HL-60/S4 (cell line): ENCODE measurements around the gene NYAP1.
"Not testable (repeated sequence)": the region's sequence is repeated elsewhere in the genome, so short reads cannot be mapped to it uniquely, and the experiment has no call there.

Experiments used
- in situ Hi-C: fragments of 300-500 bp; cut with MboI; formaldehyde crosslinking; loops from 2 replicates; pipeline ENCODE4 v1.14.3; 2022; ENCODE audit warnings: low sequenced_read_pairs

The NYAP1 gene

GRCh38 chr7:100506356-100506923 lies 22.7 kb downstream of the NYAP1 start:
- in situ Hi-C loops, result no loop called here

DNA sequence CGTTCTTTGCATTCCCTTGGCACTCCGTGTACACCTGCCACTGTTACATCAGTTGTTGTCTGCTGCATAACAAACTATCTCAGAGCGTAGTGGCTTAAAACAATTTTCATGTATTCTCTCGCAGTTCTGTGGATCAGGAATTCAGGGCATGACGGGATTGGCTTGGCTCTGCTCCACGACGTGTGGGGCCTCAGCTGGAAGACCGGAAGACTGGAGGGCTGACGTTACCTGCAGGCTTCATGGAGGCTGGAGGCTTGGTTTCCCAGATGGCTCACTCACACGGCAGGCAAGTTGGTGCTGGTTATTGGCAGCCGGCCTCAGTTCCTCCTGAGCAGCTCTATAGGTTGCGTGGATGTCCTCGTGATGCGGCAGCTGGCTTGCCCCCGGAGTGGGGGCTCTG lies 25.5 kb downstream of the NYAP1 start:
- in situ Hi-C loops, result no loop called here

DNA sequence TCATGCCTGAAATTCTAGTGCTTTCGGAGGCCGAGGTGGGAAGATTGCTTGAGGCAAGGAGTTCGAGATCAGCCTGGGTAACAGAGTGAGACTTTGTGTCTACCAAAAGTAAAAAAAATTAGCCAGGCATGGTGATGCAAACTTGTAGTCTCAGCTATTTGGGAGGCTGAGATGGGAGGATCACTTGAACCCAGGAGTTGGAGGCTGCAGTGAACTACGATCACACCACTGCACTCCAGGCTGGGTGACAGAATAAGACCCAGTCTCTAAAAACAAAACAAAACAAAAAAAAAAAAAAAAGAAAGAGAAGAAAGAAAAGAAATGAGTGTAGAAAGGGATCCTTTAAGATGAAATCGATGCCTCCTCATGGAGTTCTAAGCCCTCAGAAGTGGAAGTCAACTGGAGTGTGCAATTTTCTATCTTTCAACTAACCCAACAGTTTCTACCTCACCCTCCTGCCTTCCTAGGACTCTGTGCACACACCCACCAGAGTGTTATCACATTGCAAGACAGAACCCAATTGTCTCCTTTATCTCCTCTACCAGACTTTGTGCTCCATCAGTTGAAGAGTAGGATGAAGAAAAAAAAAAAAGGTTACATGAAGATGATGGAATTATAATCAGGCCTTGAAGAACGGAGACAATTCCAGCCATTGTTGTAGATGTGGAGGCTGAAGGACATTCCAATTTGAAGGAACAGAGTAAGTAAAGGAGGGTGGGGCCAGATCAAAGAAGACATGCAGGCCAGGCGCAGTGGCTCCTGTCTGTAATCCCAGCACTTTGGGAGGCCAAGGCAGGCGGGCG lies 26.9 kb downstream of the NYAP1 start:
- in situ Hi-C loops, result no loop called here

GRCh38 chr7:100513212-100513810 lies 29.6 kb downstream of the NYAP1 start:
- in situ Hi-C loops, result no loop called here

- in situ Hi-C loops, result no loop called here
These were observed 31.4 kb downstream of the NYAP1 start for GRCh38 chr7:100515072-100515532.

- in situ Hi-C loops, result no loop called here
These were observed 32.5 kb downstream of the NYAP1 start for GRCh38 chr7:100516135-100516812.

DNA sequence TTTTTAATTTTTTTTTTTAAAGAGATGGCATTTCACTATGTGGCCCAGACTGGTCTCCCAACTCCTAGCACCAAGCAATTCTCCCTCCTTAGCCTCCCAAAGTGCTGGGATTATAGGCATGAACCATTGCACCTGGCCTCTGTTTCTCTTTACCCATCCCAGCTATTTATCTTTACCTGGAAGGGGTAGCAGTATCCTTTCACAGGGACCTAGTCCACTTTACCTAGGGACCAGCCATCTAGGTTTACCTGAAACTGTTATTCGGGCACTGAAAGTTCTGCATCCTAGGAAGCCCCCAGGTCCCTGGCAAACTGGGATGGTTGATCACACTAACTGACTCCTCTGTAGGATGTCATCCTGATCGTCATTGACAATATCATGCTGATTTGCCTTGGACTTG lies 33.6 kb downstream of the NYAP1 start:
- in situ Hi-C loops, result no loop called here

DNA sequence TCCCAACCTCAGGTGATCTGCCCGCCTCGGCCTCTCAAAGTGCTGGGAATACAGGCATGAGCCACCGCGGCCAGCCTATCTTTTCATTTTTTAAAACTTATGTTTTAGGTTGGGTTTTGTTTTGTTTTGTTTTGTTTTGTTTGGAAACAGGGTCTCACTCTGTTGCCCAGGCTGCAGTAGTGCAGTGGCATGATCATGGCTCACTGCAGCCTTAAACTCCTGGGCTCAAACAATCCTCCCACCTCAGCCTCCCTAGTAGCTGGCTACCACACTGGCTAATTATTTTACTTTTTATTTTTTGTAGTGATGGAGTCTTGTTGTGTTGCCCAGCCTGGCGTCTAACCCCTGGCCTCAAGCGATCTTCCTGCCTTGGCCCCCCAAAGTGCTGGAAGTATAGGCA lies 35.9 kb downstream of the NYAP1 start:
- in situ Hi-C loops, result no loop called here

DNA sequence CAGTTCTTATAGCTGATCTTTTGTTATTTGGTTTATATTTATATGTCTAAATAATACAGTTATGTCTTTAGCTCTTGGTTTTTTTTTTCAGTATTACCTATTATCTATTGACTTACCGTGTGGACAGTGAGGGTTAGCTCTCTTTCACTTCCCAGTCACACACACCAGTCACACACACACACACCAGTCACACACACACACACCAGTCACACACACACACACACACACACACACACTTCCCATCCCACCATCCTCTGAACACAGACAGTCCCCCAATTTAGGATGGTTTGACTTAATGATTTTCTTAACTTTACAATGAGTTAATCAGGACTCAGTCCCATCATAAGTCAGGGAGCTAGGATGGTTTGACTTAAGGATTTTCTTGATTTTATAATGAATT lies 36.4 kb downstream of the NYAP1 start:
- in situ Hi-C loops, result no loop called here

- in situ Hi-C loops, result no loop called here
These were observed 37.3 kb downstream of the NYAP1 start for GRCh38 chr7:100521076-100521475.

DNA sequence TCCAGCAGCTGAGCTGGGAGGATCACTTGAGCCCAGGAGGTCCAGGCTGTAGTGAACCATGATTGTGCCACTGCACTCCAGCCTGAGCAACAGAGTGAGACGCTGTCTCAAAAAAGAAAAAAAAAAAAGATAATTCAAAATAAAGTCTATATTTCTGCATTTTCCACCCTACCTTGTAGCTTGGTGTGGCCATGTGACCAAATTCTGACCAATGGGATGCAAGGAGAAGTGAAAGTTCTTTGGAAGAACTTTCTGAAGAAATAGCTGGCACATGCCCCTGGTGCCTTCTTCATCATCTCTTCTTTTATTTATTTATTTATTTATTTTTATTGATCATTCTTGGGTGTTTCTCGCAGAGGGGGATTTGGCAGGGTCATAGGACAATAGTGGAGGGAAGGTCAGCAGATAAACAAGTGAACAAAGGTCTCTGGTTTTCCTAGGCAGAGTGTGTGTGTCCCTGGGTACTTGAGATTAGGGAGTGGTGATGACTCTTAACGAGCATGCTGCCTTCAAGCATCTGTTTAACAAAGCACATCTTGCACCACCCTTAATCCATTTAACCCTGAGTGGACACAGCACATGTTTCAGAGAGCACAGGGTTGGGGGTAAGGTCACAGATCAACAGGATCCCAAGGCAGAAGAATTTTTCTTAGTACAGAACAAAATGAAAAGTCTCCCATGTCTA lies 38.3 kb downstream of the NYAP1 start:
- in situ Hi-C loops, result not testable (repeated sequence)

DNA sequence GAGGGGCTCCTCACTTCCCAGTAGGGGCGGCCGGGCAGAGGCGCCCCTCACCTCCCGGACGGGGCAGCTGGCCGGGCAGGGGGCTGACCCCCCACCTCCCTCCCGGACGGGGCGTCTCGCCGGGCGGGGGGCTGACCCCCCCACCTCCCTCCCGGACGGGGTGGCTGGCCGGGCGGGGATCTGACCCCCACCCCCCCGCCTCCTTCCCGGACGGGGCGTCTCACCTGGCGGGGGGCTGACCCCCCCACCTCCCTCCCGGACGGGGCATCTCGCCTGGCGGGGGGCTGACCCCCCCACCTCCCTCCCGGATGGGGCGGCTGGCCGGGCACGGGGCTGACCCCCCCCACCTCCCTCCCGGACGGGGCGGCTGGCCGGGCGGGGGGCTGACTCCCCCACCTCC lies 39.5 kb downstream of the NYAP1 start:
- in situ Hi-C loops, result not testable (repeated sequence)

- in situ Hi-C loops, result not testable (repeated sequence)
These were observed 44.6 kb downstream of the NYAP1 start for GRCh38 chr7:100528108-100528866.

DNA sequence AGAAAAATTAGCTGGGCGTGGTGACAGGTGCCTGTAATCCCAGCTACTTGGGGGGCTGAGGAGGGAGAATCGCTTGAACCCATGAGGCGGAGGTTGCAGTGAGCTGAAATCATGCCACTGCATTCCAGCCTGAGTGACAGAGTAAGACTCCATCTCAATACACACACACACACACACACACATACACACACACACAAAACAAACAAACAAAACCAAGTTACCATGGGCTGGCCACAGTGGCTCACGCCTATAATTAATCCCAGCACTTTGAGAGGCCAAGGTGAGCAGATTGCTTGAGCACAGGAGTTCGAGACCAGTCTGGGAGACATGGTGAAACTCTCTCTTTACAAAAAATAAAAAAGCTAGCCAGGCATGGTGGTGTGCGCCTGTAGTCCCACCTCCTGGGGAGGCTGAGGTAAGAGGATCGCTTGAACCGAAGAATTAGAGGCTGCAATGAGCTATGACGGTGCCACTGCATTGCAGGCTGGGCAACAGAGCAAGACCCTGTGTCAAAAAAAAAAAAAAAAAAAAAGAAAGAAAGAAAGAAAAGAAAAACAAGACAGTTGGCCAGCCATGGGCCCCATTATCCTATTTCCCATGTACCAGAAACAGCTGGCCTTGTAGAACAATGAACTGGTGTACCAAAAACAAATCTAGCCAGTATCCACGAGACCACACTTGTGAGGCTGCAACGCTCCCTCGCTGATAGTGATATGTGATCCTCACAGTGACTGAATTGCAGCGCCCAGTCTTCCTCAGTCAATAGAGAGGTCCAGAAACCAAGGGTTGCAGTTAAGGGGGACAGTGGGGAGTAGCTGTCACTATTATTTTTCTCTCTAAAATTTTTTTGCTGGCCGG lies 48.7 kb downstream of the NYAP1 start:
- in situ Hi-C loops, result no loop called here

GRCh38 chr7:100535982-100536381 lies 52.3 kb downstream of the NYAP1 start:
- in situ Hi-C loops, result not testable (repeated sequence)

- in situ Hi-C loops, result not testable (repeated sequence)
These were observed 53.0 kb downstream of the NYAP1 start for GRCh38 chr7:100536695-100537094.

DNA sequence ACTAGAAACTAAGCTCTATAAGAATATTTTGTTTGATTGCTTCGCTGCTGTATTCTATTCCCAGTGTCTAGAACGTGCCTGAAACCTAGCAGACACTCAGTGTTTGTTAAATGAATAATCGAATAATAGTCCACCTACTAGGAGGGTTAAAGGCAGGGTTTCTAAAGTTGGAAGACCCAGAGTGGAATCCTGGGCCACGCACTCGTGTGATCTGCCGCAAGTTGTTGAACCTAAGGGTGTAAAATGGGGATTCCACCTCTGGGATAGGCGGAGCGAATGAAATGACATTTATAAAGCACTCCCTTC lies 54.6 kb downstream of the NYAP1 start:
- in situ Hi-C loops, result no loop called here

GRCh38 chr7:100538654-100539435 lies 55.1 kb downstream of the NYAP1 start, which contains the start of gene AGFG2:
AGFG2 (plus strand) TSS chr7:100539203; CDS start chr7:100539347, 144 bp downstream.
- in situ Hi-C loops, result no loop called here
